Daoy (cell line): ENCODE data around the gene SEMA4G. TPM values are rescaled to one million over a fixed set of nuclear protein-coding genes. Genes with fewer than 3 reads are reported as not detected.

ENCODE experiments used
- total RNA-seq: library from RNA; depleted of rRNA; stranded (reverse); fragments of >200 nt; shearing (Covaris generic); gene quantifications from 2 replicates; pipeline ENCODE4 v1.2.3, GENCODE V29; 2014; rRNA removed

SEMA4G gene
- total RNA-seq, 1 experiment from 2014 or later, result 0.69 TPM

Other genes starting within 250 kb of the SEMA4G start
- not detected in 2 replicates for gene PAX2, start 223.9 kb upstream of the SEMA4G start, total RNA-seq
- 16.6 and 31.3 TPM in 2 replicates for gene SLF2, start 56.5 kb upstream of the SEMA4G start, total RNA-seq
- 50.8 and 57.7 TPM in 2 replicates for gene MRPL43, start 18.0 kb downstream of the SEMA4G start, total RNA-seq
- 14.7 and 26.3 TPM in 2 replicates for gene TWNK, start 18.0 kb downstream of the SEMA4G start, total RNA-seq
- gene LZTS2, start 30.3 kb downstream of the SEMA4G start, total RNA-seq, result 21.9 and 25.3 TPM in 2 replicates
- 0.42 and 0.51 TPM in 2 replicates for gene PDZD7, start 61.6 kb downstream of the SEMA4G start, total RNA-seq
- gene SFXN3, start 61.7 kb downstream of the SEMA4G start, total RNA-seq, result 14.7 and 32.1 TPM in 2 replicates
- 3.0 and 12.2 TPM in 2 replicates for gene KAZALD1, start 92.5 kb downstream of the SEMA4G start, total RNA-seq
- 0.06 TPM in 1 of 2 replicates, not detected in the other for gene TLX1, start 161.8 kb downstream of the SEMA4G start, total RNA-seq